GM12892 (cell line): ENCODE data around the gene GBX1.

ENCODE experiments used
- DNase-seq: peaks from one replicate; pipeline ENCODE4 v3.0.0; 2011; ENCODE audit not compliant: insufficient read length
- FAIRE-seq: peaks from 2 replicates; lab custom pipeline; 2011; peaks lifted over from hg19 to GRCh38; lab: Jason Lieb, UNC
- POLR2A ChIP-seq: IDR thresholded peaks from 2 replicates; pipeline ENCODE4 v1.6.1; 2011; ENCODE audit warnings: low read depth, low read length, control low read depth
- POLR2AphosphoS5 ChIP-seq: IDR thresholded peaks from 2 replicates; pipeline ENCODE4 v1.6.1; 2011; ENCODE audit warnings: low read depth, low read length, control low read depth
- TAF1 ChIP-seq: IDR thresholded peaks from 2 replicates; pipeline ENCODE4 v1.6.1; 2011; ENCODE audit warnings: low read depth, mild to moderate bottlenecking, control low read depth, low read length, borderline replicate concordance

Gene GBX1

DNA sequence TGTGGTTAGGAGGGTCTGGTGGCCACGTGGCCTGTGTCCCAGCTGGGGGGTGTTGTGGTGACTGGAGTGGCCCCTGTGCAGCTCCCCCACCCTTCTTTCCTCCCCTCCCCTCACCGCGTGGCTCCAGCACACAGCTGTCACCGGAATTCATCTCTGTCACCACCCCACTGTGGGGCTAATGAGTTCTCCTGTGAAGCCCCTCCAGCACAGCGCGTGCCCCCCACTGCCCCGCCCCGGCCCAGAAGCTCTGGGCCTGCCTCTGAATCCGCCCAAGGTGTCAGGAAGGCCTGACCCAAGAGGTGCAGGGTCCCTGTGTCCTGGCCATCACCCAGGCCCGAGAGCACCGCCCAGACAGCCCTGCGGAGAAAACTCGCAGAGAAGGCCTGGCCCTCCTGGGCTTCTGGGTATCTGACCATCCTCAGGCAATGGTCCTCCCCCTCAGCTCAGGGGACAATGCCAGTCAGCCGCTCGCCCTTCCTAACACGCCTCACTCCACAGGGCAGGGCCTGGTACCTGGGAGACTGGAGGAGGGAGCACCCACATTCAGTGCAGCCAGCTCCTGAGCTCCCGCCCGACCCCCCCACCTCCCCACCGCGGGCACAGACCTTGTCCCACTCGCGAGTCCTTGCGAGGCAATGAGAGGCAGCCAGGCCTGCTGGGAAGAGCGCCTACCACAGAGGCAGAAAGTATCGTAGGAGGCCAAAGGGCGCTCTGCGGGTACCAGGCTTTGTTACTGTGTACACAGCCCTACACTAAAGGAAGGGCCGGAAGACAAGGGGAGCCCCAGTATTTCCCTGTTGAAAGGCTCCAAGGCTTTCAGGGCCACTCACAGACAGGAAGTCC lies 38.2 kb downstream of the GBX1 start:
- no peak for TF ChIP-seq POLR2AphosphoS5
- no peak for TF ChIP-seq TAF1
- TF ChIP-seq POLR2A = no peak
- DNase-seq = no peak
- FAIRE-seq = no peak

DNA sequence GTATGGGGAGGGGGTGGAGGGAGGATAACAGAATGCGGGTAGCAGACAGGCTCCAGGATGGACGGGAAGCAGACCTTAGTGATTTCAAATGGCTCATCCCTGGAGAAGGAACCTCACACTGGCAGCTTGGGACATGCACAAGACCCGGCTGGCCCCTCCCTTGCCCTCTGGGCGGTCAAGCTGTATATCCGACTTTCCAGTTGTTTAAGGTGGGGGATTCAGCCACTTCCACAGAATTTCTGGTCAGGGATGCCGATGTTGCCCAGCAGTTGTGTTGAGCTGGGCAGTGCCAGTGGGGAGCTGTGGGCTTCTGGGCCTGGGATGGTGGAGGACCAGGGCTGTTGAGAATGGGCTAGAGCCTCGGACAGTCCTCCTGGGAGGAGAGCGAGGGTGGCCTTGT lies 38.8 kb downstream of the GBX1 start:
- FAIRE-seq = no peak
- no peak for DNase-seq
- TF ChIP-seq POLR2AphosphoS5 = no peak
- no peak for TF ChIP-seq TAF1
- no peak for TF ChIP-seq POLR2A

DNA sequence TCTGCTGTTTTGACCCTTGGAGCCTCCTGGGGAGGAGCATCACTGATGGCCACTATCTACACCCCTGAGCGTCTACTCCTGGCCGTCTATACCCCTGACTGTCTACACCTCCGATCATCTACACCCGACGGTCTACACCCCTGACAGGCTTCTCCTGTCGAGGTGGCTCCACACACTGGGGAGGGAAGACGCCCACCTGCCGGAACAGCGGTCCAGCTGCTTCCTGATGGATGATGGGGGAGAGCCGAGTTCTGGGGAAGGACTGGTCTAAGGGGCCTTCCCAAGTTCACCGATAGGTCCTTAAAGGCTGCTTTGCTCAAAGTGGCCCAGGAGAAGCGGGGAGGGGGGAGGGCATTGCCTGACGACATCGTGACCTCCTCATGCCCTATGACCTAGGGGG lies 39.4 kb downstream of the GBX1 start:
- FAIRE-seq = no peak
- TF ChIP-seq TAF1 (no peak), POLR2A (no peak)
- no peak for DNase-seq

DNA sequence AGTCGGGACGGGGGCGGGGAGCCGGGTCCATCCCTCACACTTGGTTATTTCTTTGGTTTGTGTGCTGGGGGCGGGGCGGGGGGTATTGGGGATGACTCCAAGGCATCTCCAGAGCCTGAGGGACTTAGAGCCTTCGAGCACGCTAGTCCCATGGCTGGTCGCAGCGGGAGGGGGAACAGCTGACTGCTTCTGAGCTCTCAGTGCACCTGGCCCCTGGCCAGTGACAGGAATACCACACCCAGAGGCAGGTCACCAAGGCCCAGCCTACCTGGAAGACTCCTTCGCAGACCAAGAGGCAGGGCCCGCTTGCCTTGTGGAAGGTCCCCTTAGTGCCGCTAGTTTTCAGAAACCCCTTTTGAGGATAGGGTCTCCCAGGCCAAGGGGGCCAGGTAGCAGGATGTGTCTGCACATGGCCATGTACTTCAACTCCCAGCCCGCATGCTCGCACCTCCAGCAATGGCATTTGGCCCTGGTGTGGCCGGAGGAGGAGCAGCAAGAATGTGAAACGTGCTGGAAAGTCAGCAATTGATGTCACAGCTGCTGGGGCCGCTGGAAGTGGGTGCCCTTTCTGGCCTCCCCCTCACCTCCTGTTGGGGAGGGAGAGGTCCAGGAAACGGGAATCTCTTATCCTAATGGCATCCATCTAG lies 40.9 kb downstream of the GBX1 start:
- TF ChIP-seq POLR2AphosphoS5 (no peak), POLR2A (no peak), TAF1 (no peak)
- no peak for DNase-seq
- FAIRE-seq = no peak

DNA sequence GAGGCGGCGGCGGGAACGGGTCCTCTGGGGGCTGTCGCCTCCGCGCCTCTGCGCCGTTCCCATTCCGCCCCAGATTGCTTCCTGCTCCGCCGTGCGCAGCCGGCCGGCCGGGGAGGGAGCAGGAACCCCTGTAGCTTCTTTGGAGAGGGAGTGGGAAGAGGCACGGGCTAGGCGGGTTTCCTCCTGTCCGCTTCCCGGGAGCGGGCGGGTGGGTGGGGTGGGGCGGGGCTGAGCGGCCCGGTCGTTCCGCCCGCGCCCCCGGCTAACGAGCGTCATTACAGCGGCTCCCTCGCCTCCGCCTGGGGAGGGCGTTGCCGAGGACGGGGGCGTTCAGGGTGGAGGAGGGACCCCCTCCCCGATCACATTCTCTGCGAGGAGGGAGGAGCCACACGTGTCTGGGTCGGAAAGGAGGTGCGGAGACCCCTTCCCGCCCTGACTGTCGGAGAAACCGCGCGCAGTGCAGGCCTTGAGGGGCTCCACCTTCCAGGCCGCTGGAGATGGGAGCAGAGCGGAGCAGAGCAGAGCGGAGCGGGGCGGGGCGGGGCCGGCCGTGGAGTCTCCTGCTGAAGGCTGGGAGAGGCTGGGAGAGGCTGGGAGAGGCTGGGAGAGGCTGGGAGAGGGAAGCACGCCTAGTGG lies 41.5 kb downstream of the GBX1 start:
- FAIRE-seq (no peak), DNase-seq (no peak)
- TF ChIP-seq POLR2AphosphoS5 (no peak), TAF1 (no peak), POLR2A (no peak)

DNA sequence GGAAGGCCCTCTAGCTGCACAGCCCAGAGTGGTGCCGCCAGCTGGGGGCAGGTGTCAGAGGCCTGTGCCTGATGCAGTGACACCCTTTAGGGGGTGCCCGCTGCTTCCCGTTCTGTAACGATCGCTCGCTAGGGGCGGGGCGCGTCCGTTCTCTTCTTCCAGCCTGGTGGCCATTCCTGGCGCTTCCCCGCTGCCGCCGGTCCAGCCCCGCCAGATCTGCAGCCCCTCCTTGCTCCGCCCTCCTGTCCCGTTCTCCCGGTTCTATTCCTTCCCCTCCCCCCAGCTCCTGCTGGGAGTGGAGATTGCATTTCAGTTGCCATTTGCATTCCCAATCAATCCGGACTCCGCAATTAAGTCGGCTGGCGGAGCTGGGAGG lies 42.0 kb downstream of the GBX1 start:
- DNase-seq (no peak), FAIRE-seq (no peak)
- TF ChIP-seq POLR2AphosphoS5 = no peak
- TF ChIP-seq POLR2A = no peak
- TF ChIP-seq TAF1 = no peak

DNA sequence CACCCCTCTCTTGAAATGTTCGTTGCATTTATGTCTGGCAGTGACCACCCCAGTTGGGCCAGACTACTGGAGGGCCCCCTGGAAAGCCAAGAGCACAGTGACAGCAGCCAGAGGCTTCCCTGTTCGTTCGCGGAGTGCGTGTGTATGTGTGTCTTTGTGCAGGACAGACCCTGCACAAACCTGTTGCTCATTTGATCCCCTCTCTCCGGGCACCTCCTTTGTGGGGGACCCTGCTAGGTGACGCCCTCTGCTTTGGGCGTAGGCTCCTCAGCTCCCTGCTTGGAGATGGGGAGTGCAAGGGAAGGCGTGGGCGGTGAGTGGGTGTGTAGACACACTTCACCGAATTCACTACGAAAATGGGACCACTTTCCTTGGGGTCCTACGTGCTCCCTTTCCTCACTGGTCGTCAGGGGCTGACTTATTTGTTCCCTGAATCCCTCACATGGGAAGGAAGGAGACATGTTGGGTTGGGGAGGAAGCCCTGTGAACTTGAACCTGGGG lies 42.5 kb downstream of the GBX1 start:
- FAIRE-seq (no peak), DNase-seq (no peak)
- TF ChIP-seq POLR2A (no peak), POLR2AphosphoS5 (no peak), TAF1 (no peak)

DNA sequence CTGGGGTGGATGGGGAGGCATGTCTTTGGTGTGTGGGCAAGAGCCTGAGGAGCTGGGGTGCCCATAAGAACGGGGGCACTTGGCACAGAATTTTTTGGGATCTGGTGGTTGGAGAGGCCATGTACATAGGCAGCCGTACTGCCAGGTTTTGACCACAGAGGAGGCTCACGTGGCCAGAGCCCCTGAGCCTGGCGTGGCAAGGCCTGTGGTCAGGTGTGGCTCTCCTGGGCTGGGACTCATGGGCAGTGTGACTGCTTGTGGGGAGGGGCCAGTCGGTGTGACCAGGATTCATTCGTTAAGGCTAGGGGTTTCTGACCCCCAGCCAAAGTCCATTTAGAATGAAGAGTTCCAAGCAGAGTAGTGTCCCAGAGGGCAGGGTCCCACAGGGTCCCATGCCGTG lies 43.0 kb downstream of the GBX1 start:
- FAIRE-seq (no peak), DNase-seq (no peak)
- no peak for TF ChIP-seq TAF1

DNA sequence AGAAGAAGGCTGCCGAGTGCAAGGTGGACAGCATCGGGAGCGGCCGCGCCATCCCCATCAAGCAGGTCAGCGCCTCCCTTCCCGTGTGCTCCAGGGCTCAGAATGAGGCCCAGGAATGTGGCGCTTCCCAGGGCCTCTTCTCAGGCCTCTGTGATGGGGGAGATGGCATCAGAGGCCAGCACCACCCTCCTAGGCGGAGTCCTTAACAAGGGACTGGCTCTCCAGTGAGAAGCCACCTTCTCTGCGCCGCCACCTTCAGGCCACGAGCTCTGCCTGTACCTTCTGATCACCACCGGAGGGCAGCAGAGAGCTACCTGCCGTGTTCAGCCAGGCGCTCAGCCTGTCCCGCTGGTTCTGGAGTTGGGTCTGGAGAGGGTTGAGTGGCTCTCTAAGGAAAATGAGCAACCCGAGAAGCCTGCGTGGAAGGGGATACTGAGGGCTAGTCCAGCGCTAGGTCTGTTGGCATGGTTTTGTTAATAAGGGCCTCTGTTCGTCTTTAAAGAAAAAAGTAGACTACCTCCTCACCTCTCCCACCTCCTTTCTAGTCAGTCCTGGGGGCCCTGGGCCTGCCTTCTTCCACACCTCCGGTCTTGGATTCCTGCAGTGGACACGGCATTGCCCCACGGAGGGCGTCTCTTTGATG lies 43.6 kb downstream of the GBX1 start:
- TF ChIP-seq POLR2A (no peak), TAF1 (no peak), POLR2AphosphoS5 (no peak)
- DNase-seq (peak; percentile 98), FAIRE-seq (peak; percentile 90)

DNA sequence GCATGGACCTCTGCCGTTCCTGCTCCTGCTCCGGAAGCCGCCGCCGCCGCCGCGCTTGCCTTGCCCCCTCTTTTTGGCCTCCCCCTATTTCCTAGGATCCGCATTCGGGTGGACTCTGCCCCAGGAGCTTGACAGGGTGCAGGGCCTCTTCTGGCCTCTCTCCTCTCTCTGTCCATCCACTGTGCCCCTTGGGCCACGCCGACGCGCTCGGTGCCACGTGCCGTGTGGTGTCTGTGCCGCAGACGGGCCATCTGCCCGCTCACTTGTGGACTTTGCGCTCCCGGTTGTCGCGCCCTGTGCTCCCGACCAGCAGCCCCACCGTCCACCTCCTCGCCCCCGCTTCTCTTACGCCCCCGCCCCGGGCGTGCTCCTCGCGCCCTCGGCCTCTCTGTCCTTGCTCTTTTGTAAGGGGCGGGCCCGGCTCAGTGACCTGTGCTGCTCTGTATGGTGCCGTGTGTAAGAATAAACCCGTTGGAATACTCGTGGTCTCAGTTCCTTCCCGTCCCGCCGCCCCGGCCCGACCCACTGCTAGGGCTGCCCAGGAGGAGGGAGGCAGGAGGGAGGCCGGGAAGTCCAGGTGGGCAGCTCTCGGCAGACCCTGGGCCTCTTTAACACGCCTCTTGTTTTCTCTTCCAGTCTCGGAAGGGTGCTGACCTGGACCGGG lies 44.2 kb downstream of the GBX1 start:
- FAIRE-seq = no peak
- TF ChIP-seq POLR2AphosphoS5 (no peak), POLR2A (no peak), TAF1 (no peak)

DNA sequence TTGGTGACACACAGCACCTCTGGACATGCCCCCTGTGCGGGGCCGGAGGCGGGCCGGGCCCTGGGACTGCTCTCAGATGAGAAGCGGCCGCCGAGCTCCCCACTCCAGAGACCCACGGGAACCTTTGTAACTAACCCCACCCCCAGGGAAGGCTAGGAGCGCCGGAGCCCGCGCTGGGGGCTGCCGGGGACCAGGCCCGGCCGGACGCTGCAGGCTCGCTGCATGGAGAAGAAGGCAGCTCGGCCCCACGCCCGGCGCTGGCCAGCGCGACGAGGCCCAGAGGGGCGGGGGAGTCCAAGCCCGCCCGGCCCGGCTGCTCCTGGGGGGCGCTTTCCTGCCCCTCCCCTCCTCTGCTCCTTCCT lies 44.7 kb downstream of the GBX1 start:
- FAIRE-seq (no peak), DNase-seq (no peak)
- no peak for TF ChIP-seq POLR2AphosphoS5

More for the DNA sequence above, 44.2 kb downstream of the GBX1 start:
- no peak for DNase-seq
